Left lung (tissue), 10 donors: ENCODE results near the gene FBXW8. TPM values are rescaled to one million over a fixed set of nuclear protein-coding genes. Genes with fewer than 3 reads are reported as not detected.

Experiments used
- ATAC-seq: fragments of 200-7000 bp; cut with Tn5 transposase; one replicate; pipeline ENCODE4 v1.9.1; 2020; ENCODE audit warnings: moderate library complexity
- DNase-seq, 4 donors: peaks; one replicate each; pipeline ENCODE4 v3.0.0-alpha.2; 2013 to 2020
- H3K27ac ChIP-seq, 2 donors: fragments of 200-600 bp; sonication (generic) in 1 of 2; one replicate each; pipeline versions ENCODE4 v1.5.0 to v1.8.0; 2020 to 2021
- H3K27me3 ChIP-seq, 2 donors: fragments of 200-600 bp; sonication (generic) in 1 of 2; one replicate each; pipeline versions ENCODE4 v1.5.0 to v1.8.0; 2020 to 2021
- H3K36me3 ChIP-seq, 2 donors: fragments of 200-600 bp; sonication (generic) in 1 of 2; one replicate each; pipeline versions ENCODE4 v1.5.0 to v1.8.0; 2020 to 2021
- H3K4me1 ChIP-seq, 2 donors: fragments of 200-600 bp; one replicate each; pipeline ENCODE4 v1.8.0; 2021
- H3K4me3 ChIP-seq, 2 donors: fragments of 200-600 bp; sonication (generic) in 1 of 2; one replicate each; pipeline versions ENCODE4 v1.5.0 to v1.8.0; 2020 to 2021; ENCODE audit warnings: mild to moderate bottlenecking in 1 of 2
- H3K9me3 ChIP-seq, 2 donors: fragments of 200-600 bp; sonication (generic) in 1 of 2; one replicate each; pipeline versions ENCODE4 v1.5.0 to v1.8.0; 2020 to 2021
- intact Hi-C, 2 donors: fragments of 100-400 bp; cut with DNase I; formaldehyde crosslinking; loops; one replicate each; pipeline versions ENCODE4 v1.11.2 to v1.14.2; 2022
- polyA plus RNA-seq, 6 donors: library from polyadenylated mRNA; unstranded; fragments of 120-200 nt; gene quantifications; one replicate each; pipeline ENCODE4 v1.2.1, GENCODE V29; 2013; ENCODE audit not compliant: insufficient read length in 6 of 6
- total RNA-seq, 2 donors: library from RNA; stranded (reverse); fragmentation: NEBNext Ultra II Directional; extraction: Animal tissue kit (Norgen Biotek cat#: 25700); gene quantifications; one replicate each; pipeline ENCODE4 v1.2.1, GENCODE V29; 2021
- TF ChIP-seq, protein P1 (sequence below), 2 donors: fragments of 200-600 bp; sonication (generic) in 1 of 2; IDR thresholded peaks; one replicate each; pipeline versions ENCODE4 v1.5.0 to v1.8.0; 2021; ENCODE audit warnings: antibody characterized with exemption in 2 of 2
- donor health status: DM: no; HTN: yes; CAD: no.
- donor health status: DM: no; HTN: no; CAD: no.

Gene FBXW8
- total and polyA plus RNA-seq, 8 donors: 16.0 to 28.4 (median 24.6) TPM

- H3K4me1 ChIP-seq: peaks cover 17 to 24% of the 10 kb centered on the region in 2 donors
- no peaks in the 10 kb centered on the region for H3K9me3 ChIP-seq
- peak overlapping the region in 1 of 2 donors; percentile 8 for H3K27ac ChIP-seq
- no peaks in the 10 kb centered on the region for H3K27me3 ChIP-seq
- DNase-seq: peak in 2 of 4 donors; percentile 21 to 61
- TF ChIP-seq, protein P1, sequence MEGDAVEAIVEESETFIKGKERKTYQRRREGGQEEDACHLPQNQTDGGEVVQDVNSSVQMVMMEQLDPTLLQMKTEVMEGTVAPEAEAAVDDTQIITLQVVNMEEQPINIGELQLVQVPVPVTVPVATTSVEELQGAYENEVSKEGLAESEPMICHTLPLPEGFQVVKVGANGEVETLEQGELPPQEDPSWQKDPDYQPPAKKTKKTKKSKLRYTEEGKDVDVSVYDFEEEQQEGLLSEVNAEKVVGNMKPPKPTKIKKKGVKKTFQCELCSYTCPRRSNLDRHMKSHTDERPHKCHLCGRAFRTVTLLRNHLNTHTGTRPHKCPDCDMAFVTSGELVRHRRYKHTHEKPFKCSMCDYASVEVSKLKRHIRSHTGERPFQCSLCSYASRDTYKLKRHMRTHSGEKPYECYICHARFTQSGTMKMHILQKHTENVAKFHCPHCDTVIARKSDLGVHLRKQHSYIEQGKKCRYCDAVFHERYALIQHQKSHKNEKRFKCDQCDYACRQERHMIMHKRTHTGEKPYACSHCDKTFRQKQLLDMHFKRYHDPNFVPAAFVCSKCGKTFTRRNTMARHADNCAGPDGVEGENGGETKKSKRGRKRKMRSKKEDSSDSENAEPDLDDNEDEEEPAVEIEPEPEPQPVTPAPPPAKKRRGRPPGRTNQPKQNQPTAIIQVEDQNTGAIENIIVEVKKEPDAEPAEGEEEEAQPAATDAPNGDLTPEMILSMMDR (IDR thresholded peaks at IDR 0.05): no peak
- no peak overlapping the region for H3K4me3 ChIP-seq
- ATAC-seq: peak; percentile 92
- no peaks in the 10 kb centered on the region for H3K36me3 ChIP-seq
- intact Hi-C loops: no loop called here
These were observed 6.0 kb downstream of the FBXW8 start for GRCh38 chr12:116916714-116917114.

GRCh38 chr12:116918464-116918863 is 7.7 kb downstream of the FBXW8 start:
- Histone ChIP-seq H3K9me3 (no peaks in the 10 kb centered on the region), H3K27ac (no peak overlapping the region), H3K4me1 (peaks cover 10 to 14% of the 10 kb centered on the region in 2 donors), H3K27me3 (no peaks in the 10 kb centered on the region), H3K4me3 (no peak overlapping the region), H3K36me3 (no peaks in the 10 kb centered on the region)
- TF ChIP-seq, protein P1 (IDR thresholded peaks at IDR 0.05): no peak
- ATAC-seq (no peak), DNase-seq (no peak)
- intact Hi-C loops: no loop called here

DNA sequence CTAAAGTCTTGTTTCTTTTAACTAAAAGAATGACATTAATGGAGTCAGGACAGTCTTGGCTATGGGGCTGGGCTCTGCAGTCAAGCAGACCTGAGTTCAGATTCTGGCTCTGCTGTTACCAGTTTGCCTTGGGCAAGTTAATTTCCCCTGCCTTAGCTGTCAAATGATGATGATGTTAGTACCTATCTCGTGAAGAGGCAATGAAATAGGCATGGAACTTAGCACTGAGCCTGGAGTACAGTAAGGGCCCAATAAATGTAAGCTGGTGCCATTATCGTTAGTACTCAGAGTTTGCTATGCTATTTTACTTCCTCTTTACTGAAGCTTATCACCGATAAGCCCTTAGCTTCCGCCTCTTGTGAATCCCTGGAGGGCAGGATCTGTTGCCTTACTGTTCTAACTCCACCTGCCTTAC is 8.5 kb downstream of the FBXW8 start:
- TF ChIP-seq, protein P1 (IDR thresholded peaks at IDR 0.05): no peak
- no peaks in the 10 kb centered on the region for H3K27me3 ChIP-seq
- peaks cover 10 to 14% of the 10 kb centered on the region in 2 donors for H3K4me1 ChIP-seq
- ATAC-seq: peak; percentile 24
- intact Hi-C loops: no loop called here
- H3K27ac ChIP-seq: no peak overlapping the region
- no peaks in the 10 kb centered on the region for H3K9me3 ChIP-seq
- peak in 1 of 4 donors; percentile 16 for DNase-seq
- no peak overlapping the region for H3K4me3 ChIP-seq
- no peaks in the 10 kb centered on the region for H3K36me3 ChIP-seq

DNA sequence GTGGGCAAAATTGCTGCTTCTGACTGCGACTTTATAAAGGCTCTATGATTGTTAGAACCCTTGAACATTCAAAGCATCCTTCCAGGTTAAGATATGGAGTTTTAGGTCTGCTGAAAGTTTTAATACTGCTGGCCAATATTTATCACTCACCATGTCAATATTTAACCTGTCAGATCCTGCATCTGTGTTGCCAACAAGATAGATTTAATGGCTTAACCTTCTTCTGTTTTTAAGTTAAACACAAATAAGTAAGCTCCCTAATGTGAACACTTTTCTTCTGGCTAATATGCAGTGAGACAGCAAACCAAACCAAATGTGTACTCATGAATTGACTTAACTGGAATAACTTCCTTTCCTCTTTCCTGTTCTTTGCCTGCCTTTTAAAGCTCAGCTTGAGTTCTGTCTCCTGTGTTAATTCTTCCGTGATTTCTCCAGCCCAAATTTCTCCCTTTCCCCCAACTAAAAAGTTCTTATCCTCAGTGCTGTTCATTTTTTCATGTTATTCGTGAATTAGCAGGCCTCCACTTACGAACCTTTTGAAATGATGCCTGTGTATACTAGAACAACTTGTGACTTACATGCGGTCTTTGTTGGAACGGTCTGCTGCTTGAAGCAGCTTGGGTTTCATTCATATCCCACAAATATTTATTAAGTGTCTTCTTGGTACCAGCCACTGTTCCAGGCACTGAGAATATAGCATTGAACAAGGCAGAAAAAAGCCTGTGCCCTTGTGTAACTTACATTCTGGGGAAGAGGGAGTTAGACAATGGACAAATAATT is 9.1 kb downstream of the FBXW8 start:
- Histone ChIP-seq H3K4me1 (peaks cover 14% of the 10 kb centered on the region in 2 donors), H3K36me3 (no peaks in the 10 kb centered on the region), H3K27ac (peak overlapping the region; percentile 28 to 45), H3K9me3 (no peaks in the 10 kb centered on the region), H3K4me3 (no peak overlapping the region), H3K27me3 (no peaks in the 10 kb centered on the region)
- intact Hi-C loops: no loop called here
- DNase-seq: no peak
- TF ChIP-seq, protein P1 (IDR thresholded peaks at IDR 0.05): no peak
- ATAC-seq: peak; percentile 23

- Histone ChIP-seq H3K9me3 (no peaks in the 10 kb centered on the region), H3K36me3 (no peaks in the 10 kb centered on the region), H3K27me3 (no peaks in the 10 kb centered on the region), H3K4me1 (peaks cover 14 to 18% of the 10 kb centered on the region in 2 donors), H3K4me3 (no peak overlapping the region), H3K27ac (no peak overlapping the region)
- DNase-seq (no peak), ATAC-seq (no peak)
- intact Hi-C loops: no loop called here
- TF ChIP-seq, protein P1 (IDR thresholded peaks at IDR 0.05): no peak
These were observed 10.2 kb downstream of the FBXW8 start for GRCh38 chr12:116920939-116921338.
